ENCODE results near the gene LAMA5. TPM values are rescaled to one million over a fixed set of nuclear protein-coding genes. Genes with fewer than 3 reads are reported as not detected.
"Not testable (repeated sequence)": the region's sequence is repeated elsewhere in the genome, so short reads cannot be mapped to it uniquely, and the experiment has no call there.

LAMA5 gene
- total RNA-seq, 1 donor = 1.6 TPM

DNA sequence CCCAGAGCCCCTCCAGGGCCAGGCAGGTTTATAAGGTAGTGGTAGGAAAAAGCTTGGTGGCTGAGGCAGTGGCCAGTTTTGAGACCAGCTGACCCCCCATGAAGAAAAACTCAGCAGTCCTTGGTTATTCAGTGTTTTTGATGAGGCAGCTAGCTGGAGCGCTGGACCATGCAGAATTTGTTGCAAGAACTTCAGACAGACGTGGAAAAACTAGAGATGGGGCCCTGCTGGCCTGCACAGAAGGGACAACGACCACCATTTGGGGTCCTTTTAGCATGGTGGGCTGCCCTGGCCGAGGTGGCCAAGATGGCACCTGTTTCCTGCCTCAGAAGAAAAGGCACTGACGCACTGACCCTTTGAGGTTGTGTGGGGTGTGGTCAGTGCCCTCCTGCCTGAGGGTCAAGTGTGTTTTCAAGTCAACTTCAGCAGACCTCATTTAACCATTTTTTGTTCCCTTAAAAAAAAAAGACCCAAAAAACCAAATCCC is 22.5 kb upstream of the LAMA5 start:
- no peak for DNase-seq (ENCODE audit: low read depth in 2 of 3, low spot score in 2 of 3)

DNA sequence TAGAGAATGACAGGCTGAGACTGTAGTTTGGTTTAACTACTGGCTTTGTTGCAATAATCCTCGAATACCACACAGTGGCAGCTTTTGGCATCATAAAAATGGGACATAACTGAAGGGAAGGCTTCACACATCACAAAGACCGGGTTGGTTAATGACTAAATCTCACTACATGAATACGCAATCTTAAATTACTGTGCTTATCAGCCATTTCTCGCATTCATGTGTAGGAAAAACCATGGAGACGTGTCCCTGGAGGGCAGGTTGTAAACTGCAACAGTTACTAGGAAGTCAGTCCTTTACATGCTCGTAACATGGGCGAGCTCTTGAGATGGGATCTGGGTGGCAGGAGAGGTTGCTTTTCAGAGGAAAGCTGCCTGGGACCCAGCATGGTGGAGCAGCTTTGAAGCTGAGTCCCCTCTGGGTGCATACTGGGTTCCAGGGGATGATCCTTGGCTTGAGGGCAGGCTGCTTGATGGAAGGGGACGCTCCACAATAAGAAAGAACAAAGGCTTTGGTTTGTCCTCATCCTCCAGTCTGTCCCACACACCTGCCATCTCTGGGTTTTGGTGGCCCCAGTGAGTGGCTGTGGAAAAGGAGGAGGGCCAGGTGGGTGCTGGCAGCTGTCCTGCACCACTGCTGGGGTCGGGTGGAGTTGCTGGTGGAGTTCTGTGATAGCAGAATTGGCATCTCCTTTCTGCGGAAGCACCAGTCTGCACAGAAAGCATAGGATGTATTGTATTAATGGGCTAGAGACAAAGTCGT is 21.9 kb upstream of the LAMA5 start:
- no peak for DNase-seq (ENCODE audit: low read depth in 2 of 3, low spot score in 2 of 3)

DNA sequence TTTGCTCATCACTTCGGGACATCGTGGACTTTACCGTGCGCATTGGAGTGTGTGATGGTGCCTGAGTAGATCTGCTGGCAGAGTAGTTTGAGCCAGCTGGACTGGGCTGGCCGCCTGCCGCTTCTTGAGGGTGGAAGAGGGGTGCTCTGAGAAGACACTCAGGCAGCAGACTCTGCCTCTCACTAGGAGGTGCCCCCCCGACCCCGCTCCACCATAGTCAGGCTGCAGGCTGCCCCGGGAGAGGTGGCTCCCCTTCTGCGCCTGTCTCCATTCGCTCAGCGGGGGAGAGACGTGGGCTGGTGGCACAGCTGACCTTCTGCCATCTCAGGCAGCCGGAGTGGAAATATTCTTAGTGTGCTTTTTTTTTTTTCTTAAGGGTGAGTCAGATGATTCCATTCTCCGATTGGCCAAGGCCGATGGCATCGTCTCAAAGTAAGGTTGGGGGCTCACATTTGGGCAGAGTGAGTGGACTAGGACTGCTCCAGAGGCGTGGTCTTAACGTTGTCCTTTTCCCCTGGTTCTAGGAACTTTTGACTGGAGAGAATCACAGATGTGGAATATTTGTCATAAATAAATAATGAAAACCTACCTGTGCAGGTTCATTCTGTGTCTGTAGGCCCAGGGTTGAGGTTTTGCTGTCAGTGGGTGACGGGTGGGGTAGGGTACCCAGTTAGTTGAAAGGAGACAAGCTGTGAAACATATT is 21.0 kb upstream of the LAMA5 start:
- no peak for DNase-seq (ENCODE audit: low read depth in 2 of 3, low spot score in 2 of 3)

DNA sequence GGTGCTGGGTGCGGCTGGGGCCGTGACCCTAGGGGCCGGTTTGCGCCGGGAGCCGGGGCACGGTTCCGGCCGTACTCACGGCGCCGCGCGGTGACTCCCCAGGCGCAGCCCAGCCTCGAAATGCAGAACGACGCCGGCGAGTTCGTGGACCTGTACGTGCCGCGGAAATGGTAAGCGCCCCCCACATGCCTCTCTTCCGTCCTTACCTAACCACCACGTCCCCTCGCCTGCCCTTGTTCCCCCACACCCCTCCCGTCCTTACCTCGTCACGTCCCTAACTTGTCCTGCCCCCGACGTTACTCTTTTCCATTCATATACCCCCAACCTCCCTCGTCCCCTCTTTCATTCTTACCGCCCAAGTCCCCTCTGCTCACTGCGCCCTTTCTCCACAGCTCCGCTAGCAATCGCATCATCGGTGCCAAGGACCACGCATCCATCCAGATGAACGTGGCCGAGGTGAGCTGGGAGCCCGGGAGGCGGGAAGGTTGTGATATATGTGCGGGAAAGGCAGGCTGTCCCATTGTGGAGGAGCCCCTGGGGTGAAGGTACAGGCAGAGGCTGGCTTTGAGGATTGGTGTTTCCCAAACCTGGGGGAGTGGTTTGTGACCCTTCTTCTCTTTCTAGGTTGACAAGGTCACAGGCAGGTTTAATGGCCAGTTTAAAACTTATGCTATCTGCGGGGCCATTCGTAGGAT is 20.3 kb upstream of the LAMA5 start:
- DNase-seq (ENCODE audit: low read depth in 2 of 3, low spot score in 2 of 3) = no peak

DNA sequence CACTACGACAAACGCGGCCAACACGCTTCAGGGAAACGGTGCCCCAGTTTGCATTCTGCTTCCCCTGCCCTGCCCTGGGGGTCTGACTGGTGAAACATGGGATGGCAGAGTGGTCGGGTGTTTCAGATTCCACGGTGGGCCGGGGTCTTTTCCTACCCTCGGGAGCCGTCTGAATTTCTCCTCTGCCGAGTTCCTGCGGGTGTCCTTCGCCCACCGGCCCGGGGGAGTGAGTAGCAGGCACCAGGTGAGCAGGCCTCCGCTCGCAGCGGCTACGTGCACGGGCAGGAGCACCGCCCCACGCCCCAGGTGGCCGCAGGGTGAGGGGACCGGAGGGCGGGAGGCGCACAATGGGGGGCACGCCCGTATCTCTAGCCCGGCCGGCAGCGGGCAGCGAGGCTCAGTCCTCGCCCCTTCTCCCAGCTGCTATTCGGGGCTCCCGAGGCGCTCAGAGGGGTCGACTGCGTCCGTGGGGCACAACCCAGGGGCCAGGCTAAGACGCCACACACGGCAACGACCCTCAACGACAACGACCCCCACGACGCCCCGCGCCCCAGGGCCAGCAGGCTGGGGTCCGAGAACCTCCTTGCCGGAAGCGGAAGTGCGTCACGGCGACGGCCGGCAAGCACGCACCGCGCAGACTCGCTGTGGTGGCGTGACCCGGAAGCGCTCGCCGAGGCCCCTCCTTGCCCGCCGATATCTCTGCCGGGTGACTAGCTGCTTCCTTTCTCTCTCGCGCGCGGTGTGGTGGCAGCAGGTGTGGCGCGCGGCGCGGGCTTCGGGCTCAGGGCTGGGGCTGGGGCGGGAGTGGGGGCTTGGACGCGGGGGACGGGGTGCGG is 19.5 kb upstream of the LAMA5 start, which contains the start of gene RPS21:
Gene RPS21 (plus strand): TSS at position 721 of the 836 bp plus-strand sequence. CDS start 236 bp downstream, outside the sequence.
- DNase-seq (ENCODE audit: low read depth in 2 of 3, low spot score in 2 of 3) = peak; percentile 79 to 95 (median 93)

DNA sequence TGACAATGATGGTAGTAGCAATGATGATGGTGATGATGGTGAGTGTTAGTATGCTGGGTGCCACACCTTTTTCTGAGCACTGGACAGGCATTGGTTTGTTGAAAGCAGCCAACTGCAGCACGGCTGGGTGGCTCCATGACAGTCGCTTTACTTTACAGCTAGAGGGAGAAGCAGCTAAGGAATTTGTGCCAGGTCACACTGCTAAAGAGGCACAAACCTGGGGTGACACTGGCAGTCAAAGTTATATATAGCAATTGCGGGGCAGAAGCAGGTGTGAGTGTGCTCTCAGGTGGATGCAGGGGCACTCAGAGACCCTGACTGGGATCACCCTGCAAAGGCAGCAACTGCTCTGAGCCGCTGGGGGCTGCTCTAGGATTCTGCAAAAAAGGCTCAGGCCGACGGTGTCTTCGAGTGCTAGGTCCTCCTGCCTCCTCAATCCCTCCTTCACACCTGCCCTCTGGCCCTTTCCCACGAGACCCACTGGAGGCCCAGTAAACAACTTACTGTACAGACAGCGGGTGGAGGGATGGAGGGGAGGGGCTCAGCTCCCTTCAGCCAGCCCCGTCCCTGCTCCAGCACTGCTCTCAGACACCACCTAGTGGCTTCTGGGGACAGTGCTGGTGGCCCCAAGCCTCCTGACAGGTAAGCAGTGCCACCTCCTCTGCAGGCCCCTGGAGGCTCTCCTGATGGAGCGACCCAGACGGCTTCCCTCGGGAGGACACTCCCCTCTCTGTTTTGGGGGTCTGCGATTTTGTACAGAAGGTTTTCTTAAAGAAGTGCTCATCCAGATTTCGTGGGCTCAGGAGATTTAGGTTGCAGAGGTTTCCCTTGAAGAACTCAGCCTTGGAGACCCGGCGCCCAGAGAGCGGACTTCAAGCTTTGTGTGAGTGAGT is 15.4 kb upstream of the LAMA5 start:
- DNase-seq (ENCODE audit: low read depth in 2 of 3, low spot score in 2 of 3) = peak; percentile 55 to 84 (median 77)

DNA sequence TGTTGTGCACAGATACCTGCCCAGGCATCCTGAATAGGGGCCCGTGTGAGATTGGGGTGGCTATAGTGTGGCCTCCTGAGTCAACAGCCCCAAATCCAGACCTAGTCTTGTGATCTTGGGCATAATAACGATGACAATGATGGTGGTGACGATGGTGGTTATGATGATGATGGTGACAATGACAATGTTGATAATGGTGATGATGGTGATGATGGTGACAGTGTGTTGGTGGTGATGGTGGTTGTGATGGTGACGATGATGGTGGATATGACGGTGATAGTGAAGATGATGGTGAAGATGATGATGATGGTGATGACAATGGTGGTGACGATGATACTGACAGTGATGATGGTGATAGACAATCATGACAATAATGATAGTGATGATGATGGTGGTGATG is 14.7 kb upstream of the LAMA5 start:
- DNase-seq (ENCODE audit: low read depth in 2 of 3, low spot score in 2 of 3) = no peak

DNA sequence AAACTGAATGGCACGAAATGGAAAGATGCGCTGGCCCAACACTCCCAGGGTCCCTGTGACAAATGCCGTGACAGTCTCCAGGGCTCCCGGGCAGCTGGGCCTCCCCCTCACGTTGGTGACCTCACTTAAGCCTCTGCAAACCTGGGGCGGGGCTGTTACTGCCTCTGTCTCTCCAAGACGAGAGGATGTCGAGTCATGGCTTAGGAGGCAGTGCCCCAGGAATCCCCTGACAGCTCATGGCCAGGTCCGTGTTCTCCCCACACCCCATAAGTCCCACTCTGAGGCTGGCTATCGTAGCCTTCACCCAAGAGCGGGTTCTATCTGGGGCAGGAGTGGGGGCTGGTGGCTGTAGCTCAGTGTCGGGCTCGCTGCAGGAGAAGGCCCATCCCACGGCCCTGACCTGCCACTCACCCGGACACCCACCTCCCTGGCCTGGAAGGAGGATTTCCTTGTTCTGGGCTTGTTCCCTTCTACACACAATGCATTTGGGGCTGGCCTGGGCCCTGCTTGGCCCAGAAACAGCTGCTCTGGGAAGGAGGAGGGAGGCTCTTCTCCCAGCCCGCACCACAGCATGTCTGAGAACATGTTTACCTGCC is 14.2 kb upstream of the LAMA5 start:
- no peak for DNase-seq (ENCODE audit: low read depth in 2 of 3, low spot score in 2 of 3)

DNA sequence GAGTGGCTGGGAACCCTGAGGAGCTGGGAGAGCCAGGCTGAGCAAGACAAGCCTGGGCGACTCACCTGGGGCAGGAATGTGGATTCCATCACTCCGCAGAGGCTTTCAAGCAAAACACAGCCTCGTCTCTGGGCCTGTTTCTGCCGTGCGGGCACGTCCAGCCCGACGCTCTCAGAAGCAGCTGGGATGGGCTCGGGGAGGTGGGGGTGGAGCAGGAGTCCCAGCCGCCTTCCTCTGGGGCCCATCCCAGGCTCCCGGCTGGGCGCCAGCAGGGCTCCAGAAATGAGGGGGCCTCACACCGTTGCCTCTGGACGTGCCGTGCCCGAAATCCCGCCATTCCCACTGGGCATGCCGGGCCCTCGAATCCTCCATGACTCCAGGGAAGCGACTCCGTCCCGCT is 11.1 kb upstream of the LAMA5 start:
- DNase-seq (ENCODE audit: low read depth in 2 of 3, low spot score in 2 of 3) = no peak

DNA sequence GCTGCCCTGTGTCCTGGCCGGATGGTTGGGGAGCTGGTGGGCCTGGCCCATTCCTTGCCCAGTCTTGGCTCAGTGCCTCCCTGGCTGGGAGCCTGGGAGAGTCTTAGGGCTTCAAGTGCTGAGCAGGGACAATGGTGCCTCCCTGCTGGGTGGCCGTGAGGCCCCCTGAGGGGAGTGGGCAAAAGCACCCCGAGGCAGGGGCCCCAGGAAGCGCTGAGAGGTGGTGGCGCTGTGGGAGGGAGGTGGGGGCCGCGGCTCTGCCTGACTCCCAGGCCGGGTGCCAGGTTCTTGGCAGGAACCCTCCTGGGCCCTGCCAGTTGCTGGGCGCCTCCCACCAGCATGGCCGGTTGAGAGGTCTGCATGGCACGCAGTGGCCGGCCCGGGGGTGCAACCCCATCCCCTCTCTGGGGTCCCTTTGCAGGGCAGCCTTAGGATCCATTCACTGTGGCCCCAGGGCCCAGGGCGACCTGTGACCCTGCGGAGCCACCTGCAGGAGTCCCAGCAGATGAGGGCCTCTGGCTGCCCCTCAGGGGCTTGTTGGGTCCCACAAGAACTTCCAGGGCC is 10.6 kb upstream of the LAMA5 start:
- no peak for DNase-seq (ENCODE audit: low read depth in 2 of 3, low spot score in 2 of 3)

DNA sequence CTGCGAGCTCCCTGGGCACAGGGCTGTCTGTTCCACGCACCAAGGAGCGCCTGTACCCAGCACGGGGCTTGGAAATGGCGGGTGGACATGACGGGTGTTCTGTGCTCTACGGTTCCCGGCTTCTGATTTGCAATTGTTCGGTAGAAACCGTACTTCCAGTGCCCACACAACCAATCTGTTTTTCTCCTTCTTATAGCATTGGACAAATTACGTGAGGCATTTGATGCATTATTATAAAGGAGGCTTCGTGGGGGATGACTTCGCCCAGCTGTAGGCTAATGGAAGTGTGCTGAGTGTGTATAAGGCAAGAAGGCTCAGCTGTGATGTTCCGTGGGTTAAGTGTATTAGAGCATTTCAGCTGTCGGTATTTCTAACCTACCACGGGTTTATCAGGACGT is 10.0 kb upstream of the LAMA5 start:
- no peak for DNase-seq (ENCODE audit: low read depth in 2 of 3, low spot score in 2 of 3)

DNA sequence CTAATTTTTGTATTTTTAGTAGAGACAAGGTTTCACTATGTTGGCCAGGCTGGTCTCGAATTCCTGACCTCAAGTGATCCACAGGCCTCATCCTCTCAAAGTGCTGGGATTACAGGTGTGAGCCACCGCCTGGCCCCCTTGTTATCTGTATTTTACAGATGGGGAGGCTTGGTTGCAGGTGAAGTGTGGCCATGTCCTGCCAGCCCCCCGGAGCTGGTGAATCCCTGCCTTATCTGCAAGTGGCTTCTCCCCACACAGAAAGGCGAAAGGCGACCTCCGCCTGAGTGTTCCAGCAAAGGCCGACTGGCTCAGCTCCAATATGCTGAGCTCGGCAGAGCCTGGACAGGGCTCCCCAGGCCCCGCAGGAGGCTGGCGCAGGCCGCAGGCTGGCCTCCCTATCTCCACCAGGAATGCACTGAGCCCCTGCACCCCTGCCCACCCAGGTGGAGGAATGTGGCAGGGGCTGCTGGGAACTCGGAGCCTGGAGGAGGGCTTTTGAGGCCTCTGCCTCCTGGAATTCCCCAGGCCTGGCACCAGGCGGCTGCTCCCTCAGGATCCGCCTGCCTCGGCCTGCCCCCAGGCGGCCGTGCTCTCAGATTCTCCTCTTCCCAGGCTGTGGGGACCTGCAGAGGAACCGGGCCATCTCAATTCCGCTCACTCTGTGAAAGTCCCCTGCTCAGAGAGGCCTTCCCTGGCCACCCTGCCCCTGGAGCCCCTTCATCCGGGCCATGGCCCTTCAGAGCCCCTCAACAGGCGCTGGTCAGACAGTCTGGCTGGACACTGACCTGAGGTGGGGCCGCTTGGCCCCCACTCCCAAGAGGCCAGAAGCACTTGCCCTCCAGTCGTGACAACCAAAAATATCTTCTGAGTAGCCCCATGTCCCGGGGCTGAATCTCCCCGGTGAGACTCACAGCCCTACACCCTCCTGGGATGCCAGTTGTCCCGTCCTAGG is 9.3 kb upstream of the LAMA5 start:
- DNase-seq (ENCODE audit: low read depth in 2 of 3, low spot score in 2 of 3) = no peak

DNA sequence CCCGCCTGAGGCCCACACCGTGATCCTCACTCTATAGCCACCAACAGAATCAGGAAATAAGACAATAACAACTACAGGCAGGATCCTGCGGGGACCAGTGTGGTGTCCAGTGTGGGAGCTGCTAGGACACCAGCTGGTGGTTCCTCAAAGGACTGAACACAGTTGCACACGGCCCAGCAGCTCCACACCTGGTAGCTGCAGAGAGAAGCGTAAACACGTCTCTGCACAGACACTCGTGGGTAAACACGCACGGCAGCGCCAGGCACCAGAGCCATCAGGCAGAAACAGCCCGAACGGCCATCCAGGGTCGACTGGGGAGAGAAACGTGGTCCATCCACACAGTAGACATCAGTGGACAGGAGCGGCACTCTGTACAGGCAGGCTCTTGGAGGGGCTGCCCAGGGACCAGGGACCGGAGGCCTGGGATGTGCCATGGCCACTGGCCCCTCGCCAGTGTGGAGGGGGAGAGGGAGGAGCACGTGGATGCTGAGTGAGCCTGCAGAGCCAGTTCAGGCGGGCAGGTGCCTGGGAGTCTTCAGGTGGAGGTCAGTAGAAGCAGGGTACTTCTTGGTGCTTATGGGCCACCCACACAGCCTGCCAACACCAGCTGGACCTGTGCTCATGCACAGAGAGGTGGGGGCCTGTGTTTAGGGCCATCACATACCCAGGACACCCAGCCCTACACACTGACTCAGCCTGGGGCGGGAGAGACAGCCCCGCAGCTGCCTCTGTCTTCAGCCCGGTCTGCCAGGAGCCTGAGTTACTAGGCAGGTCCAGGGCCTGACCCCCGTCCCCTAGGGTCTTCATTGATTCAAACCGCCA is 7.4 kb upstream of the LAMA5 start:
- DNase-seq (ENCODE audit: low read depth in 2 of 3, low spot score in 2 of 3) = no peak

DNA sequence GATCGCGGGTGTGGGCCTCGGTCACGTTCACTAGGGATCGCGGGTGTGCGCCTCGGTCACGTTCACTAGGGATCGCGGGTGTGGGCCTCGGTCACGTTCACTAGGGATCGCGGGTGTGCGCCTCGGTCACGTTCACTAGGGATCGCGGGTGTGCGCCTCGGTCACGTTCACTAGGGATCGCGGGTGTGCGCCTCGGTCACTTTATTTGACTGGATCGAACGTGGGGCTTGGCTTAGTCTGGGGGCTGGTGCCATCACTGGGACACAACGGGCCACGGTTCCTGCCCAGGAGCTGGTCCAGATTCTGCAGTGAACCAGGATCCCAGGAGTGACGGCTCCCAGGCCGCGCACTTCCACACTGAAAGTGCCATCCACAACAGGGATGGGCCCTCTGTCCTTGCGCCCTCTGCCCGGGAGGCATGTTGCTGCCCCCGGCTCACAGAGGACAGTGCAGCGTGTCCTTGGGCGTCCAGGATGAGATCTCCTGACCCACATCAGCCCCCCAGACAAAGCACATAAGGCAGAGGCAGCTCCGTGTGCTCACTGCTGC is 6.6 kb upstream of the LAMA5 start:
- DNase-seq (ENCODE audit: low read depth in 2 of 3, low spot score in 2 of 3) = not testable (repeated sequence)

DNA sequence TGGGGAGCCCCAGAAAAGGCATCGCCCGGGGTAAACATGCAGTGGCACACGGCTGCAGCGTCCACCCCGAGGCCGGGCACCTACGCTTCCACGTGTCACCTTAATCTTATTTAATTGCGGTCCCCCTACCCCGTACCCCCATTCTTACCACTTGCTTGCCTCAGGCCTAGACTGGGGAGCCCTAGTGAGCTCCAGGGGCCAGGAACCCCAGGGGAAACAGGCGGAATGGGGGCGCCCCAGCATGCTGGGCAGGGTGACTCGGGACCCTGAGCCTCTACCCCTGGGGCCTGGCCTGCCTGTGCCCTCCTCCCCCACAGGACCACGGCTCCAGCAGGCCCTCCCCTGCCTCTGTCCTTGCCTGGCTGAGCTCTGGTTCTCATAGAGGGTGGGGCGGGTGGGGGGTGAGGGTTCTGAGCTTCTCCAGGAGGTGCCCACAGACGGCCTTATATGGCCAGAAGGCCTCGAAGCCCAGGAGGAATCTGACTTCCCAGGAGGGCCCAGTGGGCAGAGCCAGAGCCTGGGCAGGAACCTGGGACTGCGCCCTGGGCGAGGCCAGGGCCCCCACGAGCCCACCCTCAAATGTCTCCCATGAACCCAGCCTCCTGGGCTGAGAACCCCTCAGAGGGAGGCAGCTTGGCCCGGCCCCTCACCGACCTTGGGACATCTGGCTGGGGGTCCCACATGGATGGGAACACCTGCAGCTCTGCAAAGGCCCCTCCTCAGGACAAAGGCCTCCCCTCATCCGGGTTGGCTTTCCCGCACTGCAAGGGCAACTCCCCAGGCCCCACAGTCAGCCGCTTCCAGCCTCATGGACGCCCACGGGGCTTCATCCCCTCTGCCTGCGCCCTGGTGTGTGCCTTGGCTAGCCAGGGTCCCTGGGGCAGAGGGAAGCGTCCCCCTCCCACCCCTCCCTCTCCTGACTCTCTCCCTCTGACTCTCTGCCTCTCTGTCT is 5.2 kb upstream of the LAMA5 start:
- DNase-seq (ENCODE audit: low read depth in 2 of 3, low spot score in 2 of 3) = no peak

Data from hematopoietic multipotent progenitor cell (in vitro differentiated cells).